NCI-H748 (cell line): ENCODE results near the gene DNM2.
"Not testable (repeated sequence)": the region's sequence is repeated elsewhere in the genome, so short reads cannot be mapped to it uniquely, and the experiment has no call there.

ENCODE experiments used
- DNase-seq: peaks from one replicate; lab custom pipeline; 2025; ENCODE audit not compliant: unreplicated experiment; lab: John Stamatoyannopoulos, UW

Gene DNM2

DNA sequence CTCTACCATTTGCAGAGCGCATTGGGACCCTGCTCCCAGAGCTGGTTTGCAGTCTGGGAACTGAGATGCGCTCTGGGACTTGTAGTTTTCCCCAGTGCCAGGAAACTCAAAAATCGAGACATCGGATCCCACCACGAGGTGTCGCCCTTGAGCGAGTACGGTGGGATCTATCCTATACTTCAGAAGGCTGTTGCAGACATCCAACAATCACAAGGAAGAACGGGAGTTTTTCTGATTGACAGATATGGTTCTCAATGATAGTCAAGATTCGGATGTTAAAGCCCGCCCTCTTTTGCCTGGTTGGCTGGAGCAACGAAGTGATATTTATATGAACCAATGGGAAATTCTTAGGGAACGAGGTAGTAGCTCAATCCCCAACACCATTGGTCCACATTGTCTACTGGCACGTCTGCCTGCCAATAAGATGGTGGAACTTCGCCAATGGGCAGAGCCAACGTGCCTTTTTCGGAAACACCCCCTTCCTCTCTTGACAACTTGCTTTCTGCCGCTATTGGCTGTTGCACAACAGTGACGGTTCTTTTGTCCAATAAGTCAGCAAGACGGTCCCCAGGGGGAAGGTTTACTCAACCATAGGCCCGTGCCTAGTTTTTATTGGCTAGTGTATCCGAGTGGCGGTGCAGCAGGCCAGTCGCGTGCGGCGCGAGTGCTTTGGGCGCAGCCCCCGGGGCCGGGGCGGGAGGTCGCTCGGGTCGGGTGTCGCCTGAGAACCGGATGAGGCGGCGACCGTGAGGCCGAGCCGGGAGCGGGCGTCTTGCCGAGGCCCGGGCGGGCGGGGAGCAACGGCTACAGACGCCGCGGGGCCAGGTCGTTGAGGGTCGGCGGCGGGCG, at the start of gene DNM2:
DNM2 (plus strand) TSS at position 724 of the 849 bp plus-strand sequence. CDS start 164 bp downstream, outside the sequence.
- peak; percentile 99 for DNase-seq

GRCh38 chr19:10669246-10669645, 48.6 kb upstream of the DNM2 start:
- DNase-seq = no peak

GRCh38 chr19:10670182-10670581, 47.7 kb upstream of the DNM2 start:
- no peak for DNase-seq

- DNase-seq = no peak
These were observed 46.7 kb upstream of the DNM2 start for GRCh38 chr19:10670876-10671804.

GRCh38 chr19:10671922-10672321, 46.0 kb upstream of the DNM2 start:
- DNase-seq = not testable (repeated sequence)

DNA sequence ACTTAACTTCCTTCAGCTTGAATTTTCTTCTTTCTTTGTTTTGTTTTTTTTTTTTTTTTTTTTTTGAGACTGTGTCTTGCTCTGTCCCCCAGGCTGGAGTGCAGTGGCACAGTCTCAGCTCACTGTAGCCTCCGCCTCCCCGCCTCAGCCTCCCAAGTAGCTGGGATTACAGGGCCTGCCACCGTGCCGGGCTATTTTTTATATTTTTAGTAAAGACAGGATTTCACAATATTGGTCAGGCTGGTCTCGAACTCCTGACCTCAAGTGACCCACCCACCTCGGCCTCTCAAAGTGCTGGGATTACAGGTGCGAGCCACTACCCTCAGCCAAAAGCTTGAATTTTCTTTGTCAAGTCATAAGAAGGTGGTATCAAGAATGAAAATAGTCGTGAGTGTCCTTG, 42.7 kb upstream of the DNM2 start:
- not testable (repeated sequence) for DNase-seq

DNA sequence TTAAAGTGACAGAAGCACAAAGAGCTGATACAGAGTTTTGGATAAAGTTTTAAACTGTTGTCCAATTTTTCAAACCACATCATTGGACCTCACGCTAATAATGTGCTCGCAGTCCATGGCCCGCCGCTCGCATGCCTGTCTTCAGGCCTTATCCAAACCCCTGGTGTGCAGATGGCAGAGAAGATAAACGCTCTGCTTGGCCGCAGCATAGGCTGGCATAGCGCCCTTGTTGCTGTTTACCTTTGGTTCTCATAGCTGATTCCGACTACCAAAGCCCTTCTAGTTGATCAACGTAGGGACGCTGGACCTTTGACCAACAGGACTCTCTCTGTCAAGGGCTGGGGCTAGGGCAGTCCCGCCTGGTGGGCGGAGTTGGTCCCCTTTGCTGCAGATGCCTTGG, 40.1 kb upstream of the DNM2 start:
- no peak for DNase-seq

GRCh38 chr19:10678813-10679212, 39.1 kb upstream of the DNM2 start:
- no peak for DNase-seq

DNA sequence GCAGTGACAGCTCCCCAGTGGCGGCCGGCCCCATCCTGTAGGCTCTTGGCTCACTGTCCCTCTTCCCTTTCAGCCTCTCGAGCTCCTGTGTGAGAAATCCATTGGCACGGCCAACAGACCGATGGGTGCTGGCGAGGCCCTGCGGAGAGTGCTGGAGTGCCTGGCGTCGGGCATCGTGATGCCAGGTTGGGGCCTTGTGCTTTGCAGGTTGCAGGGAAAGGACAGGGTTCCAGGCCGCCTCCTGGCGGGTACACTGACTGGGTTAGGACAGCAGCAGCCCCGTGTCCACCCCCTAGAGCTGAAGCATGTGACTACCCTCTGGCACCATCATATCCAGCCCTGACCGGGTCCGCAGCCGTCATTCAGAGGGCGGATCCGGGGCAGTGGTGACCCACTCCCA, 38.1 kb upstream of the DNM2 start:
- DNase-seq = no peak

DNA sequence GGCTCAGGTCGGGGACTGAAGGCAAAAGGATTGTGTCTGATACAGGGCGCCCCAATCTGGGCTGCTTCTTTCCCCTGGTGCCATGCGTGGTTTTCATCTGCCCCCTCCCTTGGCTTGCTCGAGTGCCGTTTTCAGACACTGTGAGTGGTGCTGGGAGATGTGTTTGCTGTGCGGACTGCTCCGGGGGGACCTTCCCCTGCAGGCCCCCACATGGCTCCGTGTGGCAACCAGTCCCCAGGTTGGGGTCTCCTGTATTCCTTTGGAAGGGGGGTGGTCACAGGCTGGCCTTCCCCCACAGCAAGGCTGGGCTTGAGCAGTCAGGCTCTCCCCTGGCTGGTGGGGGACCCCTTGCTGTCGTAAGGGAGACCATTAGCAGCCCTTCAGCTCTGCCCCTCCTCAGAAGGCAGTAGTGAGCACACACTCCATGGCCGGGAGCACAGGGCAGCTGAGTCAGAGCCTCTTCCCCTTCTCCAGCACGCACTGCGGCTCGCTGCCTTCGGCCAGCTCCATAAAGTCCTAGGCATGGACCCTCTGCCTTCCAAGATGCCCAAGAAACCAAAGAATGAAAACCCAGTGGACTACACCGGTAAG, 37.2 kb upstream of the DNM2 start:
- DNase-seq = no peak

GRCh38 chr19:10681658-10682057, 36.2 kb upstream of the DNM2 start:
- DNase-seq = no peak

DNA sequence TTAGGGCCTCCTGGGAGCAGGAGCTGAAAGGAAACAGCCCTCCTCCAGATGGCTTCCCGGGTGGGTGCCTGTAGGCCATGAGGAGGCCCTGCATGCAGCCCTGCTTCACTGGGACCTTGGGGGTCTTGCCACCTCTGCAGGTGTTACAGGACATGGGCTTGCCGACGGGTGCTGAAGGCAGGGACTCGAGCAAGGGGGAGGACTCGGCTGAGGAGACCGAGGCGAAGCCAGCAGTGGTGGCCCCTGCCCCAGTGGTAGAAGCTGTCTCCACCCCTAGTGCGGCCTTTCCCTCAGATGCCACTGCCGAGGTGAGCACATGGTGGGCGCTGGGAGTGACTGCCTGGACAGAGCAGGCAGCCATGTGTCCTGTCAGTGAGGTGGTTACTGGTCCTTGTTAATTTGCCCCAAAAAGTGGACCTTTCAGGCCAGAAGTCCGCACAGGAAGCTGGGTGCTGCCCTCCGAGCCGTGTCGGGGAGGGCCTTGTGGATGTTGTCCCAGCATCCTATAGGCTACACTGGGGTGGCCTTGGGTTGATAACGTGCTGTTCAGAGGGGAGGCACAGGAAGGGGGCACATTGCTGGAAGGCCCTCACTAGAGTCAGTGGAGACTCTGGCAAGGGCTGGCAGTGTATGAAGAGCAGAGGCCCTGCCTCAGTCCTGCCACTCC, 35.3 kb upstream of the DNM2 start:
- DNase-seq = no peak

- DNase-seq = no peak
These were observed 34.8 kb upstream of the DNM2 start for GRCh38 chr19:10683064-10683426.

GRCh38 chr19:10683582-10683981, 34.3 kb upstream of the DNM2 start:
- DNase-seq = no peak

- no peak for DNase-seq
These were observed 32.7 kb upstream of the DNM2 start for GRCh38 chr19:10685210-10685609.

DNA sequence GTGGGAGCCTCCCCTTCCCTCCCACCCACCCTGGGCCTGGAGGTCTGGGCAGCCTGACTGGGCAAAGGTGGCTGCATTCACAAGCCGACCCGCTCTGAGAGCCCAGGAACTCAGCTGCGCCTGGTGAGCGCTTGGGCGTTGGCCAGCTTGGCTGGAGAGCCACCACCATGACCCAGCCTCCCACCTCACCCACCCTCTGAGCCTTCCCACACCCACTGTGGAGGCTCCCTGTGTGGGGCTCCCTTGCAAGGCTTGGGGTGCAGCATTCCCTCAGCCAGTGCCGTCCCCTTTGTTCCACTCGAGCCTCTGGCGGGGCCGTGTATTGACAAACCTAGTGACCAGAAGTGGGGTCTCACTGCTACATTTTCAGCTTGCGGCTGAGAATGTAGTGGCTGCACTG, 31.7 kb upstream of the DNM2 start:
- no peak for DNase-seq

- peak; percentile 7 for DNase-seq
These were observed 31.0 kb upstream of the DNM2 start for GRCh38 chr19:10686661-10687517.

GRCh38 chr19:10687518-10688288, 30.2 kb upstream of the DNM2 start:
- no peak for DNase-seq

GRCh38 chr19:10688545-10689280, 29.2 kb upstream of the DNM2 start:
- no peak for DNase-seq
